Retinal pigment epithelial cell (primary cell): Measurements from ENCODE around the gene FGF4.

Experiments used
- DNase-seq: peaks from one replicate; pipeline ENCODE4 v3.0.0-alpha.2; 2010; ENCODE audit warnings: low read depth
- H3K4me3 ChIP-seq: 2 replicates; pipeline ENCODE4 v1.5.1; 2011; ENCODE audit warnings: mild to moderate bottlenecking, low read length, control low read depth, moderate library complexity
- TF ChIP-seq, protein P1 (sequence below): conservative IDR thresholded peaks from 2 replicates; pipeline ENCODE4 v1.5.1; 2011; ENCODE audit warnings: low read depth, low read length, control low read depth, inconsistent platforms

Gene FGF4

DNA sequence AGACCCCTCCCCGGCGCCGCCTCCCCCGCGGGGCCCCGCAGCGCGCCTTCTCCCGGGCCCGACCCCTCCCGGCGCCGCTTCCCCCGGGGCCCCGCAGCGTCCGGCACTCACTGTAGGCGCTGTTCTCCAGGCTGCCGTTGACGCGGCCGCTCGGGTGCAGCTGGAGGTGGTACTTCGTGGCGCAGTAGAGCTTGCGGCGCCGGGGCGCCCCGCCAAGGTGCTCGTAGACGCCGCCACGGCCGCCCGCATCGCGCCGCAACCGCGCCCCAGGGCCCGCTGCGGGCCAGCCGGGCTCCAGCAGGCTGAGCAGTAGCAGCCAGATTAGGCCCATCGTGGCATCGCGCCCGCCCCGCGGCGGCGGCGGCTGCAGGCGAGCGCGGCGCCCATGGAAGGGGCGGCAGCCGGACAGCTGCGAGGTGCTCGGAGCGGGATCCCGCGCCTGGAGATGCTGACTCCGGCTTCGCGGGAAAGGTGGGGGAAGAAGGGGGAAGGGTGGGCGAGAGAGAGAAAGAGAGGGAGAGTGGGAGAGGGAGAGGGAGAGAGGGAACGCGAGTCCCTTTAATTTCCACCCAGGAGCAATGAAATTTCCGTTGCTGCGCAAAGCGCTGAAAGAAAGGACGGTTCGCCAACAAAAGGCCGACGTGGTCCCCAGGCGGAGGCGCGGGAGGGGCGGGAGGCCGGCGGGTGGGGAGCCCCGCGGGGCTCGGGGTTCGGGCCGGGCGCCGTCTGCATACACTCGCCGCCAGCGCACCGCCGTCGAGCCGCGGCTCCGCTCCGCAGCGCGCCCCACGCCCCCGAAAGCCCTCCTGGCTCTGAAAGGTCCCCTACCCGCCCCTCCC lies 43.7 kb upstream of the FGF4 start, which contains the start of gene FGF3:
Gene FGF3 (minus strand): TSS at position 814 of the 839 bp plus-strand sequence. CDS start 483 bp downstream, at position 331.
- DNase-seq: no peak
- TF ChIP-seq, protein P1, sequence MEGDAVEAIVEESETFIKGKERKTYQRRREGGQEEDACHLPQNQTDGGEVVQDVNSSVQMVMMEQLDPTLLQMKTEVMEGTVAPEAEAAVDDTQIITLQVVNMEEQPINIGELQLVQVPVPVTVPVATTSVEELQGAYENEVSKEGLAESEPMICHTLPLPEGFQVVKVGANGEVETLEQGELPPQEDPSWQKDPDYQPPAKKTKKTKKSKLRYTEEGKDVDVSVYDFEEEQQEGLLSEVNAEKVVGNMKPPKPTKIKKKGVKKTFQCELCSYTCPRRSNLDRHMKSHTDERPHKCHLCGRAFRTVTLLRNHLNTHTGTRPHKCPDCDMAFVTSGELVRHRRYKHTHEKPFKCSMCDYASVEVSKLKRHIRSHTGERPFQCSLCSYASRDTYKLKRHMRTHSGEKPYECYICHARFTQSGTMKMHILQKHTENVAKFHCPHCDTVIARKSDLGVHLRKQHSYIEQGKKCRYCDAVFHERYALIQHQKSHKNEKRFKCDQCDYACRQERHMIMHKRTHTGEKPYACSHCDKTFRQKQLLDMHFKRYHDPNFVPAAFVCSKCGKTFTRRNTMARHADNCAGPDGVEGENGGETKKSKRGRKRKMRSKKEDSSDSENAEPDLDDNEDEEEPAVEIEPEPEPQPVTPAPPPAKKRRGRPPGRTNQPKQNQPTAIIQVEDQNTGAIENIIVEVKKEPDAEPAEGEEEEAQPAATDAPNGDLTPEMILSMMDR: no peak
- no peak within 1 kb of the TSS for H3K4me3 ChIP-seq

DNA sequence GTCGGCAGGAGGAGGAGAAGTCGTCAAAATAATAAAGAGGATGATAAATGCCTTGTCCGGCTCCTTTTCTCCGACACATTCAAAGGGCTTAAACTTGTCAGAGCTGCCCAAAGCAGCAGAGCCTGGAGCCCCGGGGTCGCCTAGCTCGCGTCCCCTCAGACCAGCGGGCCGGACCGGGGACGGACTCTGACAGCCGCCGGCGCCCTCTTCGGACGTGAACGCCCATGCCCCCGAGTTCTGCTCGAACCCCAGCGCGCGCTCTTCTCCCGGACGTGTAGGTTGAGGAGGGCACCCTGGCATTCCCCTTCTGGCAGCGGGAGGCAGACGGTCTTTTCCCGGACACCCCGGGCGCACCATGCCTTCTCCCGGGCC lies 43.1 kb upstream of the FGF4 start:
- H3K4me3 ChIP-seq: no peak overlapping the region
- TF ChIP-seq, protein P1: no peak
- DNase-seq: no peak

DNA sequence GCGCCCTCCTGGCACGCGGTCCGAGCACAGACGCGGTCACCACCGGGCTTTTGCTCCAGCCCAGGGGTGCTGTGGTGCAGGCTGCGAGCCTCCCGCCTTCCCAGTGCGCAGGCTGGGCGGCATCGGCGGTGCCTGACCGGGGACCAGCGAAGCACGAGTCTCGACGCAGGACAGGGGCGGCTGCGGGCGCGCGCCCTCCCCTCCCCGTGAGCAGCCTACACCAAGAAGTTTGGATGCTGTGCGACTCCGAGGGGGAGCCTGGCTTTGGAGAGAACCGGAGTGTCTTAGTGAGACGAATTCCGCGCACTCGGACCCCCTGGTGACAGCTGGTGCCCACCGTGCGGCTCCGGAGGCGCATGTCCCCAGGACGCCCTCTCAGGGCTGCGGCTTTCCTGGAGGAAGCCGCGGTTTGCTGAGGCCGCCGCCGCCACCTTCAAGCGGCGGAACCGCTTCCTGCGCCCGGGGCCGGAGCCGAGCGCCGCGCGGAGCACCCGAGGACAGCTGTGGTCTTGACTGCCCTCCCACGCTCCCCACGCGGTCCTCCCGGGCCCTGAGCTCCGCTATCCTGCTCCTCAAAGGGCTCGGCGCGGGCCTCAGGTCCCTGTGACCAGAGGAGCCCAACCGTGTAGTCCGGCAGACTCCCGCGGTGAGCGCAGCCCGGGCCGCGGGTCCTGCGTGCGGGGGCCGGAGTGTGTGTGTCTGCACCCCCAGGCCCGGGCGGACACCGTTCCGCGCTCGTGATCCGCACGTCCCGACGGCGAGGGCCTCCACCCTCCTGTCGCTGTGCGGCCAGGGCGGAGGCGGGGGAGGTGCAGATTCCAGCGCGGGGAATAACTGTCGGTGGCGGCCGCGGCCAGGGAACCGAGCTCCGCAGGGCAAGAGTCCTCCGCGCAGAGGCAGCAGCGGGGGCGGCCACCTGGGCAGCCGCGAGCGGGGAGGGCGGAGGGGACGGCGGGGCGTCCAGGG lies 42.4 kb upstream of the FGF4 start:
- no peak overlapping the region for H3K4me3 ChIP-seq
- TF ChIP-seq, protein P1: no peak
- no peak for DNase-seq

DNA sequence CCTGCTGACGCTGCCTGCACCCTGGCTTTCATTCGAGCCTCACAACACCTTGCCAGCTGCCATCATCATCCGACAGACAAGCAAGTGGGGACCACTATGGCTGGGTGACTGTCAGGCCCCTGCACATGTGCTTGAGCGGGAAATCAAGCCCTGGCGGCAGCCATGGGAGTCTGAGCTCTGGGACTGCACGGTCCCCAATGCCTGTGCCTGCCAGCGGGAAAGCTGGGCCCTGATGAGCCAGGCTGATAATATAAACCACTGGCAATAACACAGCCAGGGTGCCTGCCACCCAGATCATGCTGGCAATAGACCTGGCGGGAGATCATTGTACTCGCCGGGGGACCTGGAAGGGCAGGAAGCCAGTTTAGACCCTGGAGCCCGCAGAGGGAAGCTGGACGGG lies 41.5 kb upstream of the FGF4 start:
- DNase-seq: no peak
- H3K4me3 ChIP-seq: no peak overlapping the region
- TF ChIP-seq, protein P1: no peak

DNA sequence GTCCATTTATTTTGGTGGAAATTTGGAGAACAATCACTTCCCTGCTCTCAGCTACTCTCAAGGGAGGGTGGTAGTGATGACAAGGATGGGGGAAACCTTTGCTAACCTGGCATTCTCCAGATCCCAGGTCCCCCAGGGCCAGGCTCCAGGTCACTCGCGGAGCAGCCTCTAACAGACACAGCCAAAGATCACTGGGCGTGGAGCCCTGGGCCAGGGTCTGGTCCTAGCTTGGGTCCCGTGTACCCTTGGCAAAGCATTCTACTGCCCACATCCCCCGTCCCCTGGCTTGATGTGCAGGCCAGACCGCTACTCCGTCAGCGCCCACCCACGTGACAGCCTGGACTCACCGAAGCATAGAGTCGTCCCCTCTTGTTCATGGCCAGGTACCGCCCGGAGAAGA lies 40.8 kb upstream of the FGF4 start:
- no peak overlapping the region for H3K4me3 ChIP-seq
- DNase-seq: no peak
- TF ChIP-seq, protein P1: no peak

DNA sequence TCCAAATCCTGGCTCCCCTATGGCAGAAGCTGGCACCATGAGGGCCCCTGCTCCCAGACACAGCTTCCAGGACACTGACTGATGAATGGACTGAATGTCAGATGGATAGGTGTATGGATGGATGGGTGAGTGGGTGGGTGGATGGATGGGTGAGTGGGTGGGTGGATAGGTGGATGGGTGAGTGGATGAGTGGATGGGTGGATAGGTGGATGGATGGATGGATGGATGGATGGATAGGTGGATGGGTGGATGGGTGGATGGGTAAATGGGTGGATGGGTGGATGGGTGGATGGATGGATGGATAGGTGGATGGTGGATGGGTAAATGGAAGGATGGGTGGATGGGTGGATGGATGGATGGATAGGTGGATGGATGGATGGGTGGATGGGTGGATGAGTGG lies 39.8 kb upstream of the FGF4 start:
- no peak overlapping the region for H3K4me3 ChIP-seq
- TF ChIP-seq, protein P1: no peak
- no peak for DNase-seq
